Retinal pigment epithelial cell (primary cell): Measurements from ENCODE around the gene SRL.
"Not testable (repeated sequence)": the region's sequence is repeated elsewhere in the genome, so short reads cannot be mapped to it uniquely, and the experiment has no call there.

Experiments
- DNase-seq: peaks from one replicate; pipeline ENCODE4 v3.0.0-alpha.2; 2010; ENCODE audit warnings: low read depth
- H3K4me3 ChIP-seq: 2 replicates; pipeline ENCODE4 v1.5.1; 2011; ENCODE audit warnings: mild to moderate bottlenecking, low read length, control low read depth, moderate library complexity
- CTCF ChIP-seq: conservative IDR thresholded peaks from 2 replicates; pipeline ENCODE4 v1.5.1; 2011; ENCODE audit warnings: low read depth, low read length, control low read depth, inconsistent platforms

SRL gene

DNA sequence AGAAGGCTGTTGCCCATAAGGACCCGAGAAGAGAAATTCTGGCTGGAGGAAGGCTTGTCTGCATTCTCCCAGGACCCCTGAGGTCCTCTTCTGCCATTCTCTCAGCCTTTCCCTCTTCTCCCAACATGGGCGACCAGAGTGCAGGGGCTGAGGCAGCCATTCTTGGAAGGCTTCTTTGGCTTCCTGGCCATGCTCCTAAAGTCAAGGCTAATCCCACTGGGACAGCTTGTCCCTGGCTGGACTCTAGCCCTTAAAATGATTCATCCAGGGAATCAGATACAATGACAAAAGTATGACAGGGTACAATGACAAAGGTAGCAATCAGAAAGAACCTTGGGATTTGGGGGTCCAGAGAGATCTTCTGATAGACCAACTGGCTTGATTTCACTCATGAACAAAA is 26.8 kb downstream of the SRL start:
- DNase-seq, result no peak
- H3K4me3 ChIP-seq, result no peak overlapping the region
- no peak for TF ChIP-seq CTCF

- TF ChIP-seq CTCF, result no peak
- DNase-seq, result peak; percentile 96
- no peak overlapping the region for H3K4me3 ChIP-seq
Observed at GRCh38 chr16:4214215-4214621, 27.7 kb downstream of the SRL start.

DNA sequence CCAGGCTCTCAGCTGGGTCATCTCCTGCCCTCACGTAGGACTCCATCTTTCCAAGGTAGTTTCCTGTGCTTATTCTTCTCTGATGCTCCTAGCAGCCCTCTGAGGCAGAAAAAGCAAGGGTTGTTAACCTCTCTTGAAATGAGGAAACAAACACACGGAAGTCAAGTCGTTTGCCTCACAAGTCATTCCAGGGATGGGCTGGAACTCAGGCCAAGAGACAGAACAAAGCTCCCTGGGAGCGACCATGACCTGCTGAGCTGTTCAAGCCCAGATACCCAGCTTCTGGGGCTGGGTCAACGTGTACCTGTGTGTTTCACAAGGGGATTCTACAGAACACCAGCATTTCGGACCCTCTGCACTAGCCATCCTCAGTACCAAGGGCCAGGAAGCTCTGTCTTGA is 28.1 kb downstream of the SRL start:
- no peak overlapping the region for H3K4me3 ChIP-seq
- DNase-seq, result no peak
- TF ChIP-seq CTCF, result no peak

DNA sequence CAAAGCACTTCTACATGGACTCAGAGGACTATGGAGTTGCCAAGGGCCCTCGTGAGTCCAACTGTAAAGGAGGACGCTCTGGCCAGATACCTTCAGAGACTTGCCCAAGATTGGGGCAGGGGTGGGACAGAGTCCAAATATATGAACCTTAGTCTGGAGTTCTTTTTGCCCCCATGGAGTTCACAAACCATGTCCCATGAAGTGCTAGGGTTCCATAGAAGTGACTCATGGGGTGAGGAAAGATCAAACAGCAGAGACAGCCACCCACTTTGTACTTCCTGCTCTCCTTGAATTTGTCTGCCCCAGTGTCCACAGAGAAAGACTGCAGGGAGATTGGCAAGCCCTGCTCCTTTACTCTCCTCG is 29.0 kb downstream of the SRL start:
- DNase-seq, result no peak
- no peak for TF ChIP-seq CTCF
- no peak overlapping the region for H3K4me3 ChIP-seq

- no peak for TF ChIP-seq CTCF
- DNase-seq, result no peak
- H3K4me3 ChIP-seq, result no peak overlapping the region
Observed at GRCh38 chr16:4212211-4212933, 29.5 kb downstream of the SRL start.

DNA sequence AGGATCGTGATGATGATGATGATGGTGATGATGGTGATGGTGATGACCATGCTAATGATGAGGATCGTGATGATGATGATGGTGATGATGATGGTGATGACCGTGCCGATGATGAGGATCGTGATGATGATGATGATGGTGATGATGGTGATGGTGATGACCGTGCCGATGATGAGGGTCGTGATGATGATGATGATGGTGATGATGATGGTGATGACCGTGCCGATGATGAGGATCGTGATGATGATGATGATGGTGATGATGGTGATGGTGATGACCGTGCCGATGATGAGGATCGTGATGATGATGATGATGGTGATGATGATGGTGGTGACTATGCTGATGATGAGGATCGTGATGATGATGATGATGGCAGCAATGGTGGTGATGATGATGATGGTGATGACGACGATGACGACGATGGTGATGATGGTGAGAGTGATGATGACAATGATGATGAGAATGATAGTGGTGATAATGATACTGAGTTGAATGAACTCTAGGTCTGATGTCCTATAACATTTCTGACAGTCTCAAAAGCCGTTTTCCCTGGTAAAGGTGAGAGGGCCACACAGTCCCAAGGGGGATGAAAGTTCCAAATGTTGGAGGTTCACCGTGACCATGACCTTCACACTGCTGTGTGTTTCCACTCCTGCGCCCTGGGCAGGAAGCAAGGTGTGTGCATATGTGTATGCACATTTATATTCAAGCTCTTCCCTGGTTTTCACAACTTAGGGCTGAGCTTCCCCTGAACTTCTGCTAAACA is 30.3 kb downstream of the SRL start:
- not testable (repeated sequence) for H3K4me3 ChIP-seq, DNase-seq

- no peak for DNase-seq
- H3K4me3 ChIP-seq, result no peak overlapping the region
- TF ChIP-seq CTCF, result no peak
Observed at GRCh38 chr16:4209666-4210065, 32.2 kb downstream of the SRL start.
